Mesenteric fat pad (tissue), 1 donor: ENCODE data around the gene GPR18. TPM values are rescaled to one million over a fixed set of nuclear protein-coding genes. Genes with fewer than 3 reads are reported as not detected.
"Not testable (repeated sequence)": the region's sequence is repeated elsewhere in the genome, so short reads cannot be mapped to it uniquely, and the experiment has no call there.

ENCODE experiments used
- DNase-seq: peaks from one replicate; pipeline ENCODE4 v3.0.0-alpha.2; 2020; ENCODE audit warnings: low spot score
- total RNA-seq: library from RNA; stranded (reverse); fragmentation: NEBNext Ultra II Directional; extraction: Animal tissue kit (Norgen Biotek cat#: 25700); gene quantifications from one replicate; pipeline ENCODE4 v1.2.1, GENCODE V29; 2021
- donor health status: DM: yes; HTN: yes; CAD: no.

GPR18 gene
- total RNA-seq, 1 donor from 2014 or later, result not detected

DNA sequence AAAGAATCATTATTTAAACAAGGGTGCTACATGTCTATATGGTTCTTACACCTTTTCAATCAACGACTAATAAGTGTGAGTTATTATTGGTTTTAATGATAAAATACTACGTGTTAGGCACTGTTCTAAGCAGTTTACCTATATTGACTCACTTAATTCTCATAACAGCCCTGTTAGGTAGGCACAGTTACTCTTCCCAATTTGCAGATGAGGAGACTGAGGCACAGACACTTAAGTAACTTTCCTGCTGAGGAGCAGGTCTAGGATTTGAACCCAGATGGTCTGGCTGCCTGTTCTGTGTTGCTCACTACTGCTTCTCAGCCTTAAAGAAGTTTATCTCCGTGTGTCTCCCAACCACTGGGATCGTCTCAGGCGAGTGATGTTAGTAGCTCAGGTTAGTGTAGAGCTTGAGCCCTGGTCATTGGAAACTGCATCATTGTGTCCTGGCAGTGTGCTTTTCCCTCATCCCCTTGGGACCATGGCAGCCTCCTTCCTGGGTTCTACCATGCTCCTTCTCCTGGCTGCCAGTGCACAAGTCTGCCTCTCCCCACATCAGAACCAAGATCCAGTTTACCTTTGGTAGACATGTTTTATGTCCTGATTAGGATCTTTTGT is 46.7 kb downstream of the GPR18 start:
- DNase-seq, result no peak

DNA sequence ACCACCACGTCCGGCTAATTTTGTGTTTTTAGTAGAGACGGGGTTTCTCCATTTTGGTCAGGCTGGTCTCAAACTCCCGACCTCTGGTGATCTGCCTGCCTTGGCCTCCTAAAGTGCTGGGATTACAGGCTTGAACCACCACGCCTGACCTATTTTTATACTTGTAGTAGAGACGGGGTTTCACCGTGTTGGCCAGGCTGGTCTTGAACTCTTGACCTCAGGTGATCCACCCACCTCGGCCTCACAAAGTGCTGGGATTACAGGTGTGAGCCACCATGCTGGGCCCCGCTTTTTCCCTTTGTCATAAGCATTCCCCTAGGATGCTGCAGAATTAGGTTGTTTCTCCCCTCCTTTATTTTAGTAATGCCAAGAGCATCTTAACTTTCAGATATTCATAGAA is 47.6 kb downstream of the GPR18 start:
- DNase-seq, result not testable (repeated sequence)

DNA sequence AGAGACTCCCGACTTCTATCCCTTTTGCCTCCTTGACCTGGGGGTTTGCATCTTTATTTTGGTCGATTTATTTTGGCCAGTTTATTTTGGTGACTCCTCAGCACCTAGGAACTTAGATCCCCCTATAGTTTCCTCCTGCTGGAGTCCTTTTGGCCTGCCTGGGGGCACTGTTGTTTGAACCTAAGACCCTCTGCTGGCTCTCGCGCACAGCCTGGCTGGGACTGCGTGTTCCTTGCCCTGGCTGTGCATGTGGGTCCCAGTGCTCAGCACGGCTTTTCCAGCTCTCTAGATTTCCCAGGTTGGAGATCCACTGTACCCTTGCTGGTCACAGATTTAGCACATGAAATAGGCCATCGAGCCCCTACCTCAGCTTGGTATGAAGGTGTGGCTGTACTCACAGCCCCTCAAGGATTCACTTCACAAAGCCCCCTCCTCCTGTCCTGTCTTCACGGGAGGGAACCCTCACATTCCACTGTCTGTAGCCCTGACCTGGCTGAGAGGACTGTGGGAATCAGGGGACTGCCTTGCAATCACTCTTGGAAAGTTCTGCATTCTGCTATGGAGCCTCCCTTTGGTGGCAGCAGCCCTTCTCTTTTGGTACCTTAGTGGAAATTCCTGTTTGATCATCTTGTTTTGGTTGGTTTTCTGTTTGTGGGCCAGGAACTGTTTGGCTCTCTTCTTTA is 49.2 kb downstream of the GPR18 start:
- DNase-seq, result no peak

DNA sequence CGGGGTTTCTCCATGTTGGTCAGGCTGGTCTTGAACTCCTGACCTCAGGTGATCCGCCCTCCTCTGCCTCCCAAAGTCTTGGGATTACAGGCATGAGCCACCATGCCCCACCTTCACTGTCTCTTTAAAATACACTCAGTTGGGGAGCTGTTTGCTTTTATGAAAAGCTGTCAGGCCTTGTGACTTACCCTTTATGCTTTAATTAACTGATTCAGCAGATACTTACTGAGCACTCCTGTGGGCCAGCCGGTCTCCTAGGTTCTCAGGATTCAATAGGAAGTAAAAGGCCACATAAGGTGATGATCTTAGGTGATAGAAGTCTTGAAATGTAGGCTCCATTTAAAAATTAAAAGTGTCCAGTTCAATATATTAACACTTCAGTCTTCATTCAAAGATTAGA is 50.0 kb downstream of the GPR18 start:
- DNase-seq, result no peak

DNA sequence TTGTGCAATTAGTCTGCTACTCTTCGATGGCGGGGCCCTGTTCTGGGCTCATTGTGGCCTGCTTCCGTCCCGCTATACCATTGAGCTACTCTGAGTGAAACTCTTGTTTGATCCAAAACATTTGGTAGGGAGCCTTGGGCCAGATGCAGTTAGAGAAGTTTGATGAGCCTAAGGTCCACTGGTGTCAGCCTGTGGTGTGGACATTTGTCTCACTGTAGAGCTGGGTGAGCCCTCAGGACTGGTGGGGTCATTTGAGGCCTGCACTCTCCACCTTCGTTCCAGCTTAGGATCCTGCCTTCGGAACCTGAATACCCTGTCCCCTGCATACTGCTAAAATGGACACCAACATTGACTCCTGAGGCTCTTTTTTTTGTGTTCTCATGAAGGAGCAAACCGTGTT is 50.7 kb downstream of the GPR18 start:
- no peak for DNase-seq

DNA sequence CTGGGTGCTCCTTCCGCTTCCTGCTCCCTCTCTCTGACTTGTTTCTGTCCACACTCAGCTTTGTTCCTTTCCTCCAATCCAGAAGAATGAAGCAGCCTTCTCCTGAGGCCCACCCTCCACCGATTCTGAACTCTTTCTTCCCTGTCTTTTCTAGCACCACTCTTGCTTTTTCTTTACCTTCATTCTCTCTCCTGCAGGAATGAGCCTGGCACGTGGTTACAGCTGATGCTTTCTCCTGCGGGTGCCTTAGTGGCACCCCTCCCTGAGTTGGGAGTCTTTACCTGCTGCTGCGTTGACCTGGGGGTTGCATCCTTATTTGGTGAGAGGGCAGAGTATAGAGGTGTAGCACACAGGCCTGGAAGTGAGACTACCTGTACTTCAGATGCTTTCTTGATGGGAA is 51.3 kb downstream of the GPR18 start:
- DNase-seq, result no peak

DNA sequence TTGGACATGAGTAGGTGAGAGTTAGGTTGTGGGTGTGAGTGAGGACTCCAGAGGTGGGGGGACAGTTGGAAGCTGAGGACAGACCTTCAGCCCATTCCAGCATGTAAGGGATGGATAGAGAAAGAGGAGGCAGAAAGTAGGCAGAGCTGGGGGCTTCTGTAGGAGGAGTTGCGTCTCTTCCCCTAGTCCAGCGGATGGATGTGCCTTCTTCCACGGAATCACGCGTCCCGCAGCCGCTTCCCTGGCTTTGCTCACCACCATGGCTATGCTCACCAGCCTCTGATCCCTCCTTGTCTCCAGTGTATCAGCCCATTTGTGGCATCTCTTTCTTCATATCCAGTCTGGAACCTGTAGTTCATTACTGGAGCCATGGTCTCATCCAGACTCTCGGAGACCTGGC is 52.0 kb downstream of the GPR18 start:
- DNase-seq, result no peak

DNA sequence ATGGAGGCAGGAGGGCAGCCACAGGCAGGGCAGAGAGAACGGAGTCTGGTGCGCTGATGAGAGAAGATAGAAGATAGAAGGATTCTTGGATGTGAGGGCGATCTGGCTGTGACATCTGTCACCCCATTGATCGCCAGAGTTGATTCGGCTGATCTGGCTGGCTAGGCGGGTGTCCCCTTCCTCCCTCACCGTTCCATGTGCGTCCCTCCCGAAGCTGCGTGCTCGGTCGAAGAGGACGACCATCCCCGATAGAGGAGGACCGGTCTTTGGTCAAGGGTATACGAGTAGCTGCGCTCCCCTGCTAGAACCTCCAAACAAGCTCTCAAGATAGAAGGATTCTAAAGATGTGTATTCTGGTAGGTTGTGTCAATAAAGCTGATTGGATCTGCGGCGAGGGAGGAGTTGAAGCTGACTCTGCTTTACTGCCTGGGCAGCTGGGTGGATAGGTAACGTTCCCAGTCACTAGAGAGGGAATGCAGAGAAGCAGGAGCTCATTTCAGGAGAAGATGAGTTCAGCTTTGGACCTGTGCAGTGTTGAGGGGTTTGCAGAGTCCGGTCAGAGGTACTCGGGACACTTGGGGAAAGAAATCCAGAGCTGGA is 52.5 kb downstream of the GPR18 start:
- DNase-seq, result no peak

Other genes starting within 250 kb of the GPR18 start
- 49.3 TPM for gene UBAC2, start 57.5 kb downstream of the GPR18 start, total RNA-seq
- 32.6 TPM for gene GPR183, start 49.0 kb upstream of the GPR18 start, total RNA-seq
- gene TM9SF2, start 243.1 kb upstream of the GPR18 start, total RNA-seq, result 91.4 TPM